Measurements from ENCODE around the gene TBX18.

TBX18 gene

GRCh38 chr6:84674395-84674794 is 90.0 kb downstream of the TBX18 start:
- Histone ChIP-seq H3K9ac (ENCODE audit: low read length) (no peak overlapping the region), H2AFZ (ENCODE audit: insufficient read depth, low read length, poor library complexity) (no peak overlapping the region), H3K27ac (ENCODE audit: low read depth, low read length) (no peak overlapping the region), H2BK5ac (ENCODE audit: low read depth, low read length, poor library complexity) (no peak overlapping the region), H4K8ac (ENCODE audit: low read depth, low read length) (no peak overlapping the region), H3K9me3 (ENCODE audit: insufficient read depth, low read depth, low read length) (peaks cover 3% of the 10 kb centered on the region), H3K4me3 (ENCODE audit: low read depth, low read length) (no peak overlapping the region), H3K27me3 (ENCODE audit: insufficient read depth, low read length) (no peaks in the 10 kb centered on the region), H3K79me2 (ENCODE audit: control insufficient read depth, insufficient read depth, low read length, poor library complexity) (no peaks in the 10 kb centered on the region), H3K4me2 (ENCODE audit: low read length) (no peak overlapping the region), H3K4ac (ENCODE audit: low read depth, low read length) (no peak overlapping the region), H4K91ac (ENCODE audit: low read depth, low read length) (no peak overlapping the region), H2BK12ac (ENCODE audit: low read length) (no peak overlapping the region), H3K79me1 (ENCODE audit: low read length) (no peaks in the 10 kb centered on the region), H3K14ac (ENCODE audit: low read length) (no peak overlapping the region), H4K12ac (ENCODE audit: low read depth, low read length) (no peak overlapping the region), H2AK5ac (ENCODE audit: low read length) (no peak overlapping the region), H2BK120ac (ENCODE audit: insufficient read depth, low read length, poor library complexity) (no peak overlapping the region), H3K36me3 (ENCODE audit: control insufficient read depth in 1 of 2, insufficient read depth in 2 of 2, low read length in 2 of 2) (no peaks in the 10 kb centered on the region), H3K4me1 (ENCODE audit: control insufficient read depth in 1 of 2, insufficient read depth in 2 of 2, low read length in 2 of 2) (no peaks in the 10 kb centered on the region), H3K18ac (ENCODE audit: low read length) (no peak overlapping the region), H3K23ac (ENCODE audit: low read length) (no peak overlapping the region)
- no peak for DNase-seq

DNA sequence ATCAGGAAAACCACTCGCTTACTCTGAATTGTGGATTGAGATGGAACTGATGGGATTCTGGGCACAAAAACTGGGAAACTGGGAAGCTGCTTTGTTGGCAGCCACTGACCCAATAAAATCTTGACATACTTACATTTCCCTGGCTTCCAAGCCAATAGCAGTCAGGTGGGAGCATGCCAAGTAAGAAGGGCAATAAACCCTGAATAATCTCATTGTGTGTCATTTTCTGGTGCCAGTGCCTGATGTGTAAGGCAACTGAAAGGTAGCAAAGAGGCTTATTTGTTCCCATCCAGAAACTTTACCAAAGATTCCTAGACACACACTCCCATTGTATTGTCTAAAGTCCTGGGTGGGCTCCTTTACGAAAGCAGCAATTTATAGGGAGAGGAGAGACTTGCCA is 93.2 kb downstream of the TBX18 start:
- Histone ChIP-seq H3K9me3 (ENCODE audit: insufficient read depth, low read depth, low read length) (no peaks in the 10 kb centered on the region), H2BK5ac (ENCODE audit: low read depth, low read length, poor library complexity) (no peak overlapping the region), H3K79me1 (ENCODE audit: low read length) (no peaks in the 10 kb centered on the region), H2BK120ac (ENCODE audit: insufficient read depth, low read length, poor library complexity) (no peak overlapping the region), H3K27ac (ENCODE audit: low read depth, low read length) (no peak overlapping the region), H3K36me3 (ENCODE audit: control insufficient read depth in 1 of 2, insufficient read depth in 2 of 2, low read length in 2 of 2) (no peaks in the 10 kb centered on the region), H3K4me2 (ENCODE audit: low read length) (no peak overlapping the region), H3K79me2 (ENCODE audit: control insufficient read depth, insufficient read depth, low read length, poor library complexity) (no peaks in the 10 kb centered on the region), H4K12ac (ENCODE audit: low read depth, low read length) (no peak overlapping the region), H3K9ac (ENCODE audit: low read length) (no peak overlapping the region), H3K14ac (ENCODE audit: low read length) (no peak overlapping the region), H3K23ac (ENCODE audit: low read length) (no peak overlapping the region), H2AFZ (ENCODE audit: insufficient read depth, low read length, poor library complexity) (no peak overlapping the region), H2AK5ac (ENCODE audit: low read length) (no peak overlapping the region), H3K4ac (ENCODE audit: low read depth, low read length) (no peak overlapping the region), H2BK12ac (ENCODE audit: low read length) (no peak overlapping the region), H4K91ac (ENCODE audit: low read depth, low read length) (no peak overlapping the region), H3K27me3 (ENCODE audit: insufficient read depth, low read length) (no peaks in the 10 kb centered on the region), H3K18ac (ENCODE audit: low read length) (no peak overlapping the region), H4K8ac (ENCODE audit: low read depth, low read length) (no peak overlapping the region), H3K4me3 (ENCODE audit: low read depth, low read length) (no peak overlapping the region), H3K4me1 (ENCODE audit: control insufficient read depth in 1 of 2, insufficient read depth in 2 of 2, low read length in 2 of 2) (no peaks in the 10 kb centered on the region)
- no peak for DNase-seq
- no CpG with 5 or more reads among the region's 2 CpGs for WGBS (ENCODE audit: extremely low coverage, insufficient coverage, insufficient read length)

DNA sequence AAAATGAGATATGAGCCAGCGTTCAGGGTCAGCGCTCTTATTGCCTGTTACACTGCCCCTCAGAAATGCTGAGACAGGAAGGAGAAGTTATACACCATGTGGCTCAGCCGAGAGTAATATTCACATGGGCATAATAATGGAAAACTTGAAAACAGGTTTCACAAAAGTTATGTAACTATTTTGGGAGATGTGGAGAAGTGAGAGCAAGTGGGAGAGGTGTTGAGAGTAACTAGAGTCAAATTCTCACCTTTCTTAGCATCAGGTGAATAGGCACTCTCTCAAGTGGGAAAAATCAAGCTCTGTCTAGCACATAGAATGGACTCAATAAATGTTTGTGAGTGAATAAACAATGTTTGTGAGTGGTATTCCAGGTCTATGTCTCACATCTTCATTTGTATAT is 94.5 kb downstream of the TBX18 start:
- no peaks in the 10 kb centered on the region for H3K9me3 ChIP-seq (ENCODE audit: insufficient read depth, low read depth, low read length)

DNA sequence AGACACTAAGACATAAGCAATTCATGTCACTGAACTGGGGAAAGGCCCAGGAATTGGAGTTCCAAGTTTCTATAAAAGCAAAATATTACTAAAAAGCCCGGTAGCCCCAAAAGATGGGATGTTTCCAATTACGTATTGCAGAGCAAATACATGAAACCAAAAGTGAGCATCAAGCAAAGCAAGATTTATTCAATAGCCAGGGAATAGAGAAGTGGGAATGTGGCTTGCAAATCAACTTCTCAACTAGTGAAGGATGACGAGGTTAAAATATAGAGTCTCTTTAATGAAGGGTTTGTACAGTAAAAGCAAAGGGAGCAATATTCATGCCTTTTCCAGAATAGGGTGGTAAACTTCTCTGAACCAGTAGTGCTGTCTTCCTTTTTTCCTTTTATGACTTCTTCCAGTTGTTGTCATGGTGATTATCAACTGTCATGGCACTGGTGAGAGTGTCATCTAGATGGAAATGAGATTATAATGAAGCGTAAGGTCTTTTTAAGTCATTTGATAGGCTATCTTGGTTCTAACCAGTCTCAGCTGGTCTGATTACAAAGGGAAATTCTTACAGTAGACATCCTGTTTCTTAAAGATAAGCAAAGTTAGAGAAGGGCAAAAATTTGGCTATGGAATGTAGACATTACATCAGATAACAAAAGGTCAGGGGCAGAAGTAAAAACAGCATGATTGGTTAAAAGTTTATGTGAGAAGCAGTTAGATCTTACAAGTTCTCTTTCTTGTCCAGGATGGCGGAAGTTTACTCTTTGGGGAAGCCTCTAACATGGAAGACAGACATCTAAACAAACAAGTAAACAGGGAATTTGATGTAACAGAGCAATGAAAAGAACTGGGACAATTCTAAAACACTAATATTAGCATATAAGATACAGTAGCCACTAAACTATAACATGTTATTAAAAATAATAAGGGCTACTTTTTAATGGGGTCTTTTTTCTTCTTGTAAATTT is 96.9 kb downstream of the TBX18 start:
- Histone ChIP-seq H3K14ac (ENCODE audit: low read length) (no peak overlapping the region), H4K8ac (ENCODE audit: low read depth, low read length) (no peak overlapping the region), H2BK12ac (ENCODE audit: low read length) (no peak overlapping the region), H2AK5ac (ENCODE audit: low read length) (no peak overlapping the region), H3K27me3 (ENCODE audit: insufficient read depth, low read length) (no peaks in the 10 kb centered on the region), H2BK5ac (ENCODE audit: low read depth, low read length, poor library complexity) (no peak overlapping the region), H3K79me2 (ENCODE audit: control insufficient read depth, insufficient read depth, low read length, poor library complexity) (no peaks in the 10 kb centered on the region), H2AFZ (ENCODE audit: insufficient read depth, low read length, poor library complexity) (no peak overlapping the region), H3K9me3 (ENCODE audit: insufficient read depth, low read depth, low read length) (no peaks in the 10 kb centered on the region), H3K36me3 (ENCODE audit: control insufficient read depth in 1 of 2, insufficient read depth in 2 of 2, low read length in 2 of 2) (no peaks in the 10 kb centered on the region), H4K91ac (ENCODE audit: low read depth, low read length) (no peak overlapping the region), H3K4me2 (ENCODE audit: low read length) (no peak overlapping the region), H2BK120ac (ENCODE audit: insufficient read depth, low read length, poor library complexity) (no peak overlapping the region), H4K12ac (ENCODE audit: low read depth, low read length) (no peak overlapping the region), H3K18ac (ENCODE audit: low read length) (no peak overlapping the region), H3K27ac (ENCODE audit: low read depth, low read length) (no peak overlapping the region), H3K79me1 (ENCODE audit: low read length) (no peaks in the 10 kb centered on the region), H3K23ac (ENCODE audit: low read length) (no peak overlapping the region), H3K4ac (ENCODE audit: low read depth, low read length) (no peak overlapping the region), H3K4me3 (ENCODE audit: low read depth, low read length) (no peak overlapping the region), H3K9ac (ENCODE audit: low read length) (no peak overlapping the region), H3K4me1 (ENCODE audit: control insufficient read depth in 1 of 2, insufficient read depth in 2 of 2, low read length in 2 of 2) (no peaks in the 10 kb centered on the region)
- no CpG with 5 or more reads among the region's 5 CpGs for WGBS (ENCODE audit: extremely low coverage, insufficient coverage, insufficient read length)
- DNase-seq = peak in 1 of 2 donors; percentile 45

More for the DNA sequence above, 94.5 kb downstream of the TBX18 start:
- Histone ChIP-seq H3K27ac (ENCODE audit: low read depth, low read length) (no peak overlapping the region), H3K14ac (ENCODE audit: low read length) (no peak overlapping the region), H3K18ac (ENCODE audit: low read length) (no peak overlapping the region), H3K79me1 (ENCODE audit: low read length) (no peaks in the 10 kb centered on the region), H3K4me3 (ENCODE audit: low read depth, low read length) (no peak overlapping the region), H3K36me3 (ENCODE audit: control insufficient read depth in 1 of 2, insufficient read depth in 2 of 2, low read length in 2 of 2) (no peaks in the 10 kb centered on the region), H3K4me2 (ENCODE audit: low read length) (no peak overlapping the region), H2AK5ac (ENCODE audit: low read length) (no peak overlapping the region), H2BK12ac (ENCODE audit: low read length) (no peak overlapping the region), H3K23ac (ENCODE audit: low read length) (no peak overlapping the region), H3K9ac (ENCODE audit: low read length) (no peak overlapping the region), H2AFZ (ENCODE audit: insufficient read depth, low read length, poor library complexity) (no peak overlapping the region), H4K91ac (ENCODE audit: low read depth, low read length) (no peak overlapping the region), H3K4me1 (ENCODE audit: control insufficient read depth in 1 of 2, insufficient read depth in 2 of 2, low read length in 2 of 2) (no peaks in the 10 kb centered on the region), H2BK120ac (ENCODE audit: insufficient read depth, low read length, poor library complexity) (no peak overlapping the region), H3K79me2 (ENCODE audit: control insufficient read depth, insufficient read depth, low read length, poor library complexity) (no peaks in the 10 kb centered on the region), H3K4ac (ENCODE audit: low read depth, low read length) (no peak overlapping the region), H3K27me3 (ENCODE audit: insufficient read depth, low read length) (no peaks in the 10 kb centered on the region), H4K12ac (ENCODE audit: low read depth, low read length) (no peak overlapping the region), H2BK5ac (ENCODE audit: low read depth, low read length, poor library complexity) (no peak overlapping the region), H4K8ac (ENCODE audit: low read depth, low read length) (no peak overlapping the region)
- no CpG with 5 or more reads among the region's 3 CpGs for WGBS (ENCODE audit: extremely low coverage, insufficient coverage, insufficient read length)
- DNase-seq = no peak

All from trophoblast cell (in vitro differentiated cells and primary cell).